HepG2 (cell line): ENCODE measurements around the gene JPH2. TPM values are rescaled to one million over a fixed set of nuclear protein-coding genes. Genes with fewer than 3 reads are reported as not detected.

Source experiments
- AGO2 ChIP-seq: fragments of 200-400 bp; formaldehyde crosslinking; optimal IDR thresholded peaks from 2 replicates; pipeline ENCODE3; 2017; ENCODE audit warnings: mild to moderate bottlenecking, low read depth, low read length, moderate library complexity
- ATF5 ChIP-seq: sonication (generic); formaldehyde crosslinking; IDR thresholded peaks from 2 replicates; pipeline ENCODE4 v1.4.0; 2020; ENCODE audit warnings: mild to moderate bottlenecking, low read depth, missing genetic modification reagents
- SRY ChIP-seq: sonication (generic); formaldehyde crosslinking; IDR thresholded peaks from 2 replicates; pipeline ENCODE4 v1.8.0; 2022; ENCODE audit warnings: mild to moderate bottlenecking, missing genetic modification reagents
- STAT6 ChIP-seq: sonication (generic); formaldehyde crosslinking; IDR thresholded peaks from 2 replicates; pipeline ENCODE4 v1.4.0; 2020; ENCODE audit warnings: missing genetic modification reagents, mild to moderate bottlenecking, borderline replicate concordance
- SUZ12 ChIP-seq: fragments of 150-350 bp; IDR thresholded peaks from 2 replicates; pipeline ENCODE4 v1.6.1; 2014; ENCODE audit warnings: low read depth, low read length
- THAP11 ChIP-seq: IDR thresholded peaks from 2 replicates; pipeline ENCODE4 v1.6.1; 2016; ENCODE audit warnings: missing biosample characterization, missing genetic modification reagents
- ZNF143 ChIP-seq: sonication (generic); formaldehyde crosslinking; IDR thresholded peaks from 2 replicates; pipeline ENCODE4 v1.4.0; 2020; ENCODE audit warnings: missing genetic modification reagents
- ZNF274 ChIP-seq: sonication (generic); formaldehyde crosslinking; IDR thresholded peaks from 2 replicates; pipeline ENCODE4 v1.5.1; 2020; ENCODE audit warnings: mild to moderate bottlenecking, missing genetic modification reagents
- ZNF687 ChIP-seq: sonication (generic); formaldehyde crosslinking; IDR thresholded peaks from 2 replicates; pipeline ENCODE4 v1.5.1; 2020; ENCODE audit warnings: mild to moderate bottlenecking, missing genetic modification reagents, moderate library complexity
- ZNF724P ChIP-seq: sonication (generic); formaldehyde crosslinking; IDR thresholded peaks from 2 replicates; pipeline ENCODE4 v1.8.0; 2022; ENCODE audit warnings: missing genetic modification reagents, borderline replicate concordance
- ZSCAN29 ChIP-seq: sonication (generic); formaldehyde crosslinking; conservative IDR thresholded peaks from 2 replicates; pipeline ENCODE4 v1.4.0; 2020; ENCODE audit warnings: mild to moderate bottlenecking, missing genetic modification reagents
- polyA plus RNA-seq, 8 experiments: library from polyadenylated mRNA; depleted of rRNA in 3 of 8; stranded (reverse) in 7 of 8; unstranded in 1 of 8; fragments of >200 nt; fragmentation: Illumina TruSeq in 4 of 8; extraction: Trizol in 4 of 8; gene quantifications; 2 replicates each; pipeline versions ENCODE4 v1.2.1 to v1.2.3, GENCODE V29; 2011 to 2016; ENCODE audit warnings: low read depth in 4 of 8, missing spikeins in 1 of 8, mixed read lengths in 1 of 8; ENCODE audit not compliant: insufficient read depth in 1 of 8
- total RNA-seq, 5 experiments: library from RNA; depleted of rRNA; stranded (reverse); fragments of >200 nt; fragmentation: Illumina TruSeq; extraction: Trizol; gene quantifications; 2 replicates each; pipeline ENCODE4 v1.2.3, GENCODE V29; 2016; ENCODE audit warnings: low read depth in 1 of 5
- TF ChIP-seq, protein P1 (sequence below): sonication (generic); formaldehyde crosslinking; IDR thresholded peaks from 2 replicates; pipeline ENCODE4 v1.5.0; 2020; ENCODE audit warnings: missing genetic modification reagents, mild to moderate bottlenecking, borderline replicate concordance

The JPH2 gene
- total and polyA plus RNA-seq, 2 of the 13 experiments (the other 11 are each of a cell fraction or from before 2014, with no cell fraction given), result 0.42 TPM; not detected in 1

- TF ChIP-seq STAT6 (CRISPR knock-in tag), result no peak
- TF ChIP-seq THAP11 (CRISPR knock-in tag), result peak; percentile 91
- no peak for TF ChIP-seq ZNF274
- 0 out of 2 replicates have a peak, but pooled peaks have one; percentile 11 for TF ChIP-seq ZNF687 (CRISPR knock-in tag)
- TF ChIP-seq ATF5 (CRISPR knock-in tag), result no peak
- no peak for TF ChIP-seq ZNF724P (CRISPR knock-in tag)
- TF ChIP-seq AGO2, result no peak
- peak; percentile 32; the same call in 1 of the 2 replicates for TF ChIP-seq SUZ12
- TF ChIP-seq ZSCAN29 (CRISPR knock-in tag), result no peak
- TF ChIP-seq, protein P1, sequence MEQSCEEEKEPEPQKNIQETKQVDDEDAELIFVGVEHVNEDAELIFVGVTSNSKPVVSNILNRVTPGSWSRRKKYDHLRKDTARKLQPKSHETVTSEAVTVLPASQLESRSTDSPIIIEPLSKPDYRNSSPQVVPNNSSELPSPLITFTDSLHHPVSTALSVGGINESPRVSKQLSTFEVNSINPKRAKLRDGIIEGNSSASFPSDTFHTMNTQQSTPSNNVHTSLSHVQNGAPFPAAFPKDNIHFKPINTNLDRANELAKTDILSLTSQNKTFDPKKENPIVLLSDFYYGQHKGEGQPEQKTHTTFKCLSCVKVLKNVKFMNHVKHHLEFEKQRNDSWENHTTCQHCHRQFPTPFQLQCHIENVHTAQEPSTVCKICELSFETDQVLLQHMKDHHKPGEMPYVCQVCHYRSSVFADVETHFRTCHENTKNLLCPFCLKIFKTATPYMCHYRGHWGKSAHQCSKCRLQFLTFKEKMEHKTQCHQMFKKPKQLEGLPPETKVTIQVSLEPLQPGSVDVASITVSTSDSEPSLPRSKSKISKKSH (CRISPR knock-in tag), result no peak
- TF ChIP-seq SRY (CRISPR knock-in tag), result 0 out of 2 replicates have a peak, but pooled peaks have one; percentile 22
- peak; percentile 85 for TF ChIP-seq ZNF143
These were observed 68.6 kb downstream of the JPH2 start (continued) for GRCh38 chr20:44118185-44119033.
